Transverse colon (tissue), 4 donors: Measurements from ENCODE around the gene PRLH. TPM values are rescaled to one million over a fixed set of nuclear protein-coding genes. Genes with fewer than 3 reads are reported as not detected.

Experiments
- DNase-seq: peaks from one replicate; pipeline ENCODE4 v3.0.0-alpha.2; 2019
- H3K27ac ChIP-seq, 4 donors: fragments of 200-600 bp; sonication (generic); 2 replicates each; pipeline ENCODE4 v1.5.1; 2016 to 2018; ENCODE audit warnings: inconsistent platforms in 4 of 4
- H3K27me3 ChIP-seq: fragments of 200-600 bp; sonication (generic); 2 replicates; pipeline ENCODE4 v1.5.1; 2017; ENCODE audit warnings: inconsistent platforms
- H3K36me3 ChIP-seq, 4 donors: fragments of 200-600 bp; sonication (generic); 2 replicates each; pipeline ENCODE4 v1.5.1; 2017 to 2019; ENCODE audit warnings: inconsistent platforms in 4 of 4
- H3K4me1 ChIP-seq, 4 donors: fragments of 200-600 bp; sonication (generic); 2 replicates each; pipeline ENCODE4 v1.5.1; 2017 to 2020; ENCODE audit warnings: inconsistent platforms in 4 of 4
- H3K4me3 ChIP-seq, 4 donors: fragments of 200-600 bp; sonication (generic); 1 replicate in 1 of 4; 2 replicates in 3 of 4; pipeline versions ENCODE4 v1.5.1 to v1.6.1; 2017 to 2019; ENCODE audit warnings: inconsistent platforms in 4 of 4
- H3K9me3 ChIP-seq, 2 donors: fragments of 200-600 bp; sonication (generic); 2 replicates each; pipeline ENCODE4 v1.5.1; 2017 to 2019; ENCODE audit warnings: inconsistent platforms in 2 of 2
- EP300 ChIP-seq: sonication (generic); formaldehyde crosslinking; IDR thresholded peaks from one replicate; pipeline ENCODE4 v1.6.1; 2017; ENCODE audit warnings: antibody characterized with exemption, low read depth
- POLR2A ChIP-seq: fragments of 450-650 bp; IDR thresholded peaks from one replicate; pipeline ENCODE4 v1.6.1; 2016; ENCODE audit warnings: antibody characterized with exemption, mild to moderate bottlenecking, moderate library complexity
- POLR2AphosphoS5 ChIP-seq, 3 donors: sonication (generic); formaldehyde crosslinking; IDR thresholded peaks; one replicate each; pipeline ENCODE4 v1.6.1; 2016; ENCODE audit warnings: antibody characterized with exemption in 3 of 3
- WGBS, 2 donors: methylation state at CpG; one replicate each; pipeline ENCODE4 v1.1.5; 2018; ENCODE audit warnings: low coverage in 1 of 2; 5-methylcytosine and 5-hydroxymethylcytosine counted together
- in situ Hi-C, 4 donors: fragments of 200-750 bp; cut with MboI; loops; one replicate each; pipeline versions ENCODE4 v1.15.0 to v1.15.1; 2017; ENCODE audit warnings: low sequenced_read_pairs in 3 of 4, low pct_ligation_motif_present in 1 of 4, low pct_unique_long_range_greater_than_20kb in 1 of 4
- intact Hi-C: fragments of 100-400 bp; cut with DNase I; formaldehyde crosslinking; loops from one replicate; pipeline ENCODE4 v1.15.1; 2023; ENCODE audit warnings: low total_unique reads
- total RNA-seq, 4 donors: library from RNA; depleted of rRNA; stranded (reverse); fragments of >200 nt; gene quantifications; one replicate each; pipeline ENCODE4 v1.1.0, GENCODE V29; 2016
- TF ChIP-seq, protein P1 (sequence below), 5 experiments: fragments of 200-600 bp in 3 of 5; fragments of 450-650 bp in 2 of 5; sonication (generic) in 3 of 5; IDR thresholded peaks; 1 replicate in 2 of 5; 2 replicates in 3 of 5; pipeline ENCODE4 v1.5.1; 2016 to 2017; ENCODE audit warnings: antibody characterized with exemption in 5 of 5, inconsistent platforms in 3 of 5, mild to moderate bottlenecking in 2 of 5, moderate library complexity in 1 of 5

Gene PRLH
- total RNA-seq, 4 donors from 2014 or later: not detected

DNA sequence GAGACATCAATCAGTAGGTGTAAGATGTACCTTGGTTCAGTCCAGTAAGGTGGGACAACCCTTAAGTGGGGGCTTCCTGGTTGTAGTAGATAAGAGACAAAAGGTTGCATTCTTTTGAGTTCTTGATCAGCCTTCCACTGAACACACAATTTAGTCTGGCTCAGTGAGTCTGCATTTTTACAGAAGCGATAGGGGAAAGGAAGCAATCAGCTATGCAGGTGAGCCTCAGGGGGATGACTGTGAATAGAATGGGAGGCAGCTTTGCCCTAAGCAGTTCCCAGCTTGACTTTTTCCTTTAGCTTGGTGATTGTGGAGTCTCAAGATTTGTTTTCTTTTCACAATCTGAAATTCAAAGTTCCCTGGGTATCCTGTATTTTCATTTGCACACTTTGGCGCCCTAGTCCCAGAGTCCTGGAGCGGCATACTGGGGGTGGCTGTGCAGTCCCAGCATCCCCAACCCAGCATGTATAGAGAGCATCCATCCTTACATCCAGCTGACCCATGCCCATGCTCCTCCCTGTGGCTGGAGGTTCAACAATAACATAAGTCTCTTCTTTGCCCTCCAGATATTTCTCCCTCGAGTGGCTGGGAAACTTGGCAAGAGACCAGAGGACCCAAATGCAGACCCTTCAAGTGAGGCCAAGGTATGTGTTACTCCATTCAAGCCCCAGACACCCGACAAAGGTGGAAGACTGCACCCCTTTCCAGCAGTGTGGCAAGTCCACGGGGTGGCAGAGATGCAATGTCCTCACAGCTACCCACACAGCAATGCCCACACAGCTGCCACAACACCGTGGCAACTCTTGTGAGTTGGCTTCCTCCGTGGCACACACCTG lies 20.1 kb upstream of the PRLH start:
- no peak for TF ChIP-seq EP300
- TF ChIP-seq POLR2AphosphoS5 (IDR thresholded peaks at IDR 0.05): no peak
- TF ChIP-seq, protein P1, sequence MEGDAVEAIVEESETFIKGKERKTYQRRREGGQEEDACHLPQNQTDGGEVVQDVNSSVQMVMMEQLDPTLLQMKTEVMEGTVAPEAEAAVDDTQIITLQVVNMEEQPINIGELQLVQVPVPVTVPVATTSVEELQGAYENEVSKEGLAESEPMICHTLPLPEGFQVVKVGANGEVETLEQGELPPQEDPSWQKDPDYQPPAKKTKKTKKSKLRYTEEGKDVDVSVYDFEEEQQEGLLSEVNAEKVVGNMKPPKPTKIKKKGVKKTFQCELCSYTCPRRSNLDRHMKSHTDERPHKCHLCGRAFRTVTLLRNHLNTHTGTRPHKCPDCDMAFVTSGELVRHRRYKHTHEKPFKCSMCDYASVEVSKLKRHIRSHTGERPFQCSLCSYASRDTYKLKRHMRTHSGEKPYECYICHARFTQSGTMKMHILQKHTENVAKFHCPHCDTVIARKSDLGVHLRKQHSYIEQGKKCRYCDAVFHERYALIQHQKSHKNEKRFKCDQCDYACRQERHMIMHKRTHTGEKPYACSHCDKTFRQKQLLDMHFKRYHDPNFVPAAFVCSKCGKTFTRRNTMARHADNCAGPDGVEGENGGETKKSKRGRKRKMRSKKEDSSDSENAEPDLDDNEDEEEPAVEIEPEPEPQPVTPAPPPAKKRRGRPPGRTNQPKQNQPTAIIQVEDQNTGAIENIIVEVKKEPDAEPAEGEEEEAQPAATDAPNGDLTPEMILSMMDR (IDR thresholded peaks at IDR 0.05): no peak
- no peak for TF ChIP-seq POLR2A
- H3K27me3 ChIP-seq: no peaks in the 10 kb centered on the region
- no peak for DNase-seq
- peak overlapping the region in 1 of 4 donors; percentile 22 for H3K27ac ChIP-seq
- in situ Hi-C loops: no loop called here
- intact Hi-C loops: loop anchor here (5.0 kb wide), 1 partner anchor 1879 kb away; no protein-coding TSS in a partner anchor
- no peak overlapping the region for H3K4me3 ChIP-seq
- H3K9me3 ChIP-seq: no peaks in the 10 kb centered on the region
- peaks cover 0 to 8% (median 2%) of the 10 kb centered on the region in 4 donors for H3K4me1 ChIP-seq
- WGBS, 2 donors: 54 to 73% methylated on average over 3 to 8 of the region's 8 CpGs
- H3K36me3 ChIP-seq: no peaks in the 10 kb centered on the region

DNA sequence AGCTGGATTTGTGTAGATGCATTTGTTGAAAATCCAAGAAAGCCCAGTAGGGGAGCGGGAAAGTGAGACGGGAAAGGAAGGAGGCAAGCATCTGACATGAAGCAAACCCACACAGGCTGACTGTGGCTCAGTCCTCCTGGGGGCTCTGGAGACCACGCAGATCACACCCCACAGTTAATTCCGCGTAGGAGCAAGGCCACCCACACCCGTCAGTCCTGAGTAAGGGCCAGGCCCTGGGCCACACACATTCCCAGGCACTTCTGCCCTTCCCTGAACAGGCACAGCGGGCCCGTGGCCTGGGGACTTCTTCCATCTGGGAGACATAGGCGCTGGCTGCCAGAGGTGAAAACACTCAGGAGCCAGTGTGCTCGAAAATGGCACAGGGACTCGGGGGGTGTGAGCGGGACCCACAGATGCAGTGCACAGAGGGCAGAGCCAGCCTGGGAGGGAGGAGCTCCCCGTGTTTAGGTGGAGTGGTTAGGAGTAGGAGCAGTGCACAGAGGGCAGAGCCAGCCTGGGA lies 19.4 kb upstream of the PRLH start:
- H3K4me3 ChIP-seq: no peak overlapping the region
- no peak for DNase-seq
- 70% methylated on average over 13 of the region's 13 CpGs; no CpG with 5 or more reads in 1 of the 2 donors for WGBS, 2 donors
- intact Hi-C loops (loop anchor here (5.0 kb wide), 1 partner anchor 1880 kb away; no protein-coding TSS in a partner anchor), in situ Hi-C loops (no loop called here)
- no peaks in the 10 kb centered on the region for H3K9me3 ChIP-seq
- TF ChIP-seq, protein P1 (IDR thresholded peaks at IDR 0.05): no peak
- TF ChIP-seq POLR2AphosphoS5 (IDR thresholded peaks at IDR 0.05) (no peak), POLR2A (no peak), EP300 (no peak)
- no peaks in the 10 kb centered on the region for H3K36me3 ChIP-seq
- no peaks in the 10 kb centered on the region for H3K27me3 ChIP-seq
- H3K27ac ChIP-seq: peak overlapping the region in 2 of 4 donors; percentile 22 to 29
- H3K4me1 ChIP-seq: peaks cover 0 to 4% (median 2%) of the 10 kb centered on the region in 4 donors

DNA sequence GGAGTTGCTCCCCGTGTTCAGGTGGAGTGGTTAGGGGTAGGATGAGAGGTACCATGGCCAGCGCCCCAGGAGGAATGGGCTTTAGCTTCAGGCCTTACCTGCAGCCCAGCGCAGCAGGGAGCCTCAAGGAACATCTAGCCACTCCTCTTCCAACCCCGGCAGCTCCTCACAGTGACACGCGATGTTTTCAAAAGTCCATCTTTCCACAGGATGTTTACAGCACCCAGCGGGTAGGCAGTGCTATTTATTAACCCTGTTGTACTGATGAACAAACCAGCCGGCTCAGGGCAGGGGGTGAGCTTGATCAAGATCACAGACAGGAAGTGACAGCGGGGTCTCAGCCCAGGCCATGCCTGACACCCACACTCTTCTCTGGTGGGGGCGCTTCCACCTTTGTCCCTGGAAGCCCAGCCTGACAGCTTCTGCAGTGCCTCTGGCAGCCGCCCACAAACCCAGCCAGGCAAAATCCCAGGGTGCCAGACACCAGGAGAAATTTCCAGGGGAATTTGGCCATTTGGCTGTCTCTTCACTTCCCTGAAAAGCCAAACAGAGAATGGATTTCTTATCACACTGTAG lies 18.4 kb upstream of the PRLH start:
- no peak for DNase-seq
- H3K27me3 ChIP-seq: no peaks in the 10 kb centered on the region
- H3K4me1 ChIP-seq: peaks cover 0 to 4% (median 2%) of the 10 kb centered on the region in 4 donors
- H3K27ac ChIP-seq: peak overlapping the region in 1 of 4 donors; percentile 9
- H3K9me3 ChIP-seq: no peaks in the 10 kb centered on the region
- H3K4me3 ChIP-seq: no peak overlapping the region
- TF ChIP-seq POLR2A (no peak), EP300 (no peak), POLR2AphosphoS5 (IDR thresholded peaks at IDR 0.05) (no peak)
- TF ChIP-seq, protein P1 (IDR thresholded peaks at IDR 0.05): no peak
- intact Hi-C loops: loop anchor here (5.0 kb wide), 1 partner anchor 1881 kb away; no protein-coding TSS in a partner anchor
- H3K36me3 ChIP-seq: no peaks in the 10 kb centered on the region
- WGBS, 2 donors: 58% methylated on average over 10 of the region's 11 CpGs; no CpG with 5 or more reads in 1 of the 2 donors
- in situ Hi-C loops: no loop called here

DNA sequence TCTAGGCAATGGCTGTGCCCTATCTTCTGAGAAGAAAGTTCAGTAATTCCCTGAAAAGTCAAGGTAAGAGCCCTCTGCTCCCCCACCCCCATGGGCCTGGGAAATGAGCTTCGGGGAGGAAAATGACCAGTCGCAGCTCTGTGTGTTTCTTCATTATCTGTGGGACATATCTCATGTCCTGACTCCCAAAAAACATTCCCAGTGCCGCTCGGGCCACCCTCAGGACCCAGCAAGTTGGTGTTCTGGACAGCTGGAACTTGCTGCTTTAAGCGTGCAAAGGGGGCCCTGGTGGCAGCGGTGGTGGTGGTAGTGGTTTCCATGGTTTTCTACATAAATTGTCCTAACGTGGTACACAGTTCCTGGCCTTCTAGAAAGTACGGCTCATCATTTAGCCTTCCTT lies 17.2 kb upstream of the PRLH start:
- in situ Hi-C loops: no loop called here
- no peaks in the 10 kb centered on the region for H3K27me3 ChIP-seq
- 81% methylated on average over 8 of the region's 8 CpGs; no CpG with 5 or more reads in 1 of the 2 donors for WGBS, 2 donors

More for the DNA sequence above, 17.2 kb upstream of the PRLH start:
- no peaks in the 10 kb centered on the region for H3K9me3 ChIP-seq
- H3K36me3 ChIP-seq: no peaks in the 10 kb centered on the region
- no peak overlapping the region for H3K27ac ChIP-seq
- TF ChIP-seq, protein P1 (IDR thresholded peaks at IDR 0.05): no peak
- TF ChIP-seq EP300 (no peak), POLR2AphosphoS5 (IDR thresholded peaks at IDR 0.05) (no peak), POLR2A (no peak)
- H3K4me3 ChIP-seq: no peak overlapping the region
- H3K4me1 ChIP-seq: peaks cover 0 to 4% (median 2%) of the 10 kb centered on the region in 4 donors
- intact Hi-C loops: loop anchor here (5.0 kb wide), 1 partner anchor 1882 kb away; no protein-coding TSS in a partner anchor
- no peak for DNase-seq
